NCI-H1694 treated with DMSO at 0.1 percent for 48 hours (cell line): ENCODE measurements around the gene ZNF502.
"Not testable (repeated sequence)": the region's sequence is repeated elsewhere in the genome, so short reads cannot be mapped to it uniquely, and the experiment has no call there.

ENCODE experiments used
- DNase-seq: peaks from one replicate; lab custom pipeline; 2025; lab: John Stamatoyannopoulos, UW

Gene ZNF502

DNA sequence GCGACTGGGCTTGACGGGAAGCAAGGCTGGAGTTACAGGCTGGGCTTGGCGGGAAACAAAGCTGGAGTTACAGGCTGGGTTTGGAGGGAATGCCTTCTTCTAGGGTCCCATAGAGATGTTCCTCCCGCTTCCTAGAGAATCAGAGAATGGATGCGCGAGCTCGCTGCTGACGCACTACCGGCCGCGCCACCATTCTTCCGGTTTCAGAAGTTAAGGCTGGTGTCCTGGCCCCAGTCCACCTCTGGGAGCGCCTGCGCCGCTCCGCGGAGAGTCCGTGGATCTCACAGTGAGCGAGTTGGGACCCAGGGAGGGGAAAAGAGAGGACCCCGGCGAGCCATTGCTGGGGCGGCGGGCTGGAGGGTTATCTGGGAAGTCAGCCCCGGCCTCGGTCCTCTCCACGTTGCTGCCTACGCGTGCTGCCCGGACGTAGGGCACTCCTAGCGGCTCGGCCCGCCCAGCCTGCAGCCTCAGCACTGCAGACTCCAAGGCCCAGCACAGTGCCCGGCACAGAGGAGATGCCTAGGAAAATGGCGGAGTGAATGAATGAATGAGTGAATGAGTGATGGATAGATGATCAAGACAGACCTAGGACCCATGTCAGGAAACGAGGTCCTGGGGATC lies at the start of gene ZNF502:
ZNF502 (plus strand) TSS at position 206 of the 621 bp plus-strand sequence. CDS start 7,602 bp downstream, outside the sequence.
- DNase-seq: peak; percentile 28

DNA sequence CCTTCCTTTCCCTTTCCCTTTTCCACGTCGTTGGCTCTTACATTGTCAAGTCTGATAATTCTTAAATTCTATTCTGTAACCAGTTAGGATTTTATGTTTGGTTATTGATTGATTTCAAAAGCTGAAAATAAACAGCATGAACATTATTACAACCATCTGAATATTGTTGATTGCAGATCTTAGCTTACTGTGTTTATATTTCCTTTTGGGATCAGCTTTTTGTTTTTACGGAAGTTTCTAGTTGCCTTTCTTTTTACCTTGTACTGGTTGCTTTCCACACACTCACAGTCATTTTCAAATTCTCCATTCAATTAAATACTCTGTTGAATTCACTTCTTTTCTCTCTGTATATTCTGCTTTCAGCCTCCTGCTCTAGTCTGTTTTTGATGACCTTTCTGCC lies 47.3 kb upstream of the ZNF502 start:
- DNase-seq: no peak

DNA sequence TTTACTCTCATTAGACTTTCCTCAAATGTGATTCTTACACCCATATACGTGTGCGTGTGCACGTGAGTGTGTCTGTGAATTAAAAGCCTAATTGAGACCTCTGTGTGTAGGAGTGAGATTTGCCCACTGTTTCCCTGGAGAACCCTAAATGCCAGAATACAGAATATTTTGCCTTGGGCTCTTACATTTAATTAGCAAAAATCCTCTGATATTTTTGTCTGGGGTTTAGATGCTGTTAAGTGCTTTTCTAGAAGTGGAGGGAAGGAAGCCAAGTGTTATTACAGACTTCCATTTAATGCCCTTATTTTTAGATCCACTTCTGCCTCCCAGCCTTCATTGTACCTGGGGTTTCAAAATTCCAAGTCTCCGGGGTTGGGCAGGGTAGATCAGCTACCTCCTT lies 46.1 kb upstream of the ZNF502 start:
- DNase-seq: no peak

DNA sequence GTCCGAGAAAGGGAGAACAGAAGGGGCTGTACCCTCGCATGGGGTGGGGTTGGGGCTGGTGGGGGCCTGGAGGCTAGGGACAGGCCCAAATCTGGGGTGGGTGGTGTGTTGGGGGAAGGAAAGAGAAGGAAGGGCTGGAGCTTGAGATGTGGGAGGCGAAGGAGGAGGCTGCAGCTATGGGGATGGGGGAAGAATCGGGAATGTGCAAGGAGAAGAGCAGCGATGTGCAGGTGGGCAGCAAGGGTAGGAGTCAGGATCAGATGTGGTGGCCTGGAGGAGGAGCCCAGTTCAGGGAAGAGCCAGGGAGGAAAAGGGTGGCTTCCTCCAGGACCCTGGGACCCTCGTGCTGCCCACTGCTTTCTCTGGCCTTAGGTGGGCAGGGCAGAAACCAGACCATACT lies 42.7 kb upstream of the ZNF502 start:
- DNase-seq: no peak

DNA sequence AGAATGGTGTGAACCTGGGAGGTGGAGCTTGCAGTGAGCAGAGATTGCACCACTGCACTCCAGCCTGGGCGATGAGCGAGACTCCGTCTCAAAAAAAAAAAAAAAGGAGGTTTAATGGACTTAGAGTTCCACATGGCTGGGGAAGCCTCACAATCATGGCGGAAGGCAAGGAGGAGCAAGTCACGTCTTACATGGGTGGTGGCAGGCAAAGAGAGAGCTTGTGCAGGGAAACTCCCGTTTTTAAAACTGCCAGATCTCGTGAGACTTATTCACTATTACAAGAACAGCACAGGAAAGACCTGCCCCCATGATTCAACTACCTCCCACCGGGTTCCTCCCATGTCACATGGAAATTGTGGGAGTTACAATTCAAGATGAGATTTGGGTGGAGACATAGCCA lies 39.0 kb upstream of the ZNF502 start:
- not testable (repeated sequence) for DNase-seq

DNA sequence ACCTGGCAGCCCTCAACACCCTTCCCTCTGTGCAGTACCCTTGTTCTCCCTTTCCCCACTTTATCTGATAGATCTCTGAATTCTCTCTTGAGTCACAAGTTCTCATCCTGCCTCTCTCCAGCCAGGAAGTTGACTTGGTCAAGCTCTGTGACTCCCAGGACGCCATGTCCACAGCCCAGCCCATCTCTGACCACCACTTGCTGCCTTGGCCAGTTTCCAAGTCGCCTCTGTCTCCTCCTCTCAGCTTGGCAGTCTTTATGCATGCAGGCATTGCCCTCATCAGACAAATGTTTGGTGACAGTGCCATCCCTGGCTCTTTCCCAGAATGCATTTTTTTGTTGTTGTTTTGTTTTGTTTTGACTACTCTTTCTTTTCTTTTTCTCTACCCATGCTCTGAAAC lies 38.2 kb upstream of the ZNF502 start:
- DNase-seq: no peak

DNA sequence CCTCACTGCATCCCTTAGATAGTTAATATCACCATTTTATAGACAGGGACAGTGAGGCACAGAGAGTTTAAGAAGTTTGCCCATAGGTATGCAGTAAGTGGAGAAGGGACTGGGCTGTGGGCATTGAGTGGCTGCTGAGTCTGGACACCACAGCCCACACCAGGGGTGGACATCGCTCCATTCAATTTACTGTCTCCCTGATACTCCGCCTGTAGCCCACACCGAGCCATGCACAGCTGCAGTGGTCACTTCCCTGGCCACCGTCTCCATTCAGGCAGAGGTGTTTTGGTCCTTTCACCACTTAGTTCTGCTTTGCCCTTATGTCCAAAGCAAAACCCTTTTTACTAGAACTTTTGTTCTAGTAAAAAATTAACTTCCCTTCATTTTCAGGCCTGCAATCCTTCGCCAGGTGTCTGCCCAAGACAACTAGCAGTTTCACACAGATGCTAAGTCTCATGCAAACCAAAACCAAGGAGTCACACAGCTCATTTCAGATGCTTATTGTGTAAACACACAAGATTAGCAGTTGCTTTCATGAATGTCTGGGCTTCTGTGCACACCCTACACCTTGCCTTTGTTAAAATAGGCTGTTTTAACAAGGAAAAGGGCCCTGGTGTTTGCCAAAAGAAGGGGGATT lies 33.9 kb upstream of the ZNF502 start:
- no peak for DNase-seq

DNA sequence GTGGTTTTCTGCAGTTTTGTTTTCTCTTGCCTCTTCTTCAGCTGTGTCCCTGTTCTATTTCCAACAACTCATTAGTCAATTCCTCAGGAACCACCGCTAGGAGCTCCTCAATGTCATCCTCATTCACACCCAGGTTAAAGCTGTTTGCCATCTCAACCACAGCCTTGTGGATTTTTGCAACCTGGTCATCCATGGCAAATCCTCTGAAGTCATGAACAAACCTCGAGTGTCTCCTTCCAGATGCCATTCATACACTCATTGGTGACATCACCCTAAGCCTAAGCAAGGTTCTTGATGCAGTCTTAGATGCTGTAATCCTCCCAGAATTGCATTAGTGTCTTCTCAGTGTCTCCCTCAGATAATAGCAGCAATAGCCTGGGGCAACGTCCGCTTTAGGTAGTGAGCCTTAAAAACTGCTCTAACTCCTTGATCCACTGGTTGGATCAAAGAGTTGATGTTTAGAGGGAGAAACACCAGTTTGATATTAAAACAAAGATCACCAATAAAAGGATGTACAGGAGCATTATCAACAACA lies 31.5 kb upstream of the ZNF502 start:
- no peak for DNase-seq

DNA sequence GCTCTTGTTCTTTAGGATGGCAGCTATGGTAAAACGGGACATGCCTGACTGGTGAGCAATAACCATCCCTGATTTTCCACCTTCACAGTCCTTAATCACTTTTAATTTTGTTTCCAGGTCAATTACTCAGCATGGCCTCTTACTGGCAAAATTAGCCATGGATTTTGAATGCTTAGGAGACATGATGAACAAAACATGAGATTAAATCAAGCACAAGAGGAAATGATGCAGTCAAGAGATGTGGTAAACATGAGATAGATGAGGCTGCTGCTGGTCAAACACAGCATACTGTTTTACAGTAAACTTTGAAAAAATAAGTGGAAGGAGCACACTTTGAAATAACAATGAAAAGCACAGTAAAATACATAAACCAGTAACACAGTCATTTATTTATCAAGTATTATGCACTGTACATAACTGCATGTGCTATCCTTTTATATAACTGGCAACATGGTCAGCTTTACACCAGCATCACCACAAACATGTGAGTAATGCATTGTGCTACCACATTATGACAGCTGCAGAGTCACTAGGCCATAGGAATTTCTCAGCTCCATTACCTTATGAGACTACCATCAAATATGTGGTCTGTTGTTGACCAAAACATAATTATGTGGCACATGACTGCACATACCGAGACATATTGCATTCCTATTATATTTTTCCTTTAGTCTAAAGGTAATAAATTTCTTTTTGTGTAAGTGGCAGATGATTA lies 30.1 kb upstream of the ZNF502 start:
- DNase-seq: no peak

DNA sequence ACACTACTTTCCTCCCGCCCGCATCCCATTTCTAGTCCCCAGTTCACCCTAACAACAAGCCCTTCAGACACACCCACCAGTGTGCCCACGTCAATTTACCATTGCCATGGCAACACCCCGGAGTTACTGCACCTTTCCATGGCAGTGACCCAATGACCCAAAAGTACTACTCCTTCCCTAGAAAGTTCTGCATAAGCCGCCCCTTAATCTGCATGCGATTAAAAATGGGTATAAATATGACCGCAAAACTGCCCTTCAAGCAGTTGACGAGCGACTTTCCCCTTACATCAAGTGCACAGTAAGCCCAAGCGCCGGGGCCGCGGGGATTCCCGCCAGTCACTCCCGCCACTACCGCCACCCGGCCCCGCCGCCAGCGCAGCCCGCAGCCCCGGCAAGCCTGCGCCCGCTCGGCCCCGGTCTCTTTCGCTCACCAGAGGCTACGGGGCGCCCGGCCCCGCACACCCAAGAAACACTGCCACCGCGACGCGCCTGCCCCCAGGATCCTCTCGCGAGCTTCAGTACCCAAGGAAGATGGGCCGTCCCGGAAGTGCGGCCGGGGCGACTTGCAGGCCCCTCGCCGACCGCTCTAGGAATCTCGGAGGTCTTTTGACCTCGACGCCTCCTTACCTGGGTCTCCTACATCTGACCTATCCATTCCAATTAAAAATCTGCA lies 27.2 kb upstream of the ZNF502 start:
- DNase-seq: peak; percentile 1

DNA sequence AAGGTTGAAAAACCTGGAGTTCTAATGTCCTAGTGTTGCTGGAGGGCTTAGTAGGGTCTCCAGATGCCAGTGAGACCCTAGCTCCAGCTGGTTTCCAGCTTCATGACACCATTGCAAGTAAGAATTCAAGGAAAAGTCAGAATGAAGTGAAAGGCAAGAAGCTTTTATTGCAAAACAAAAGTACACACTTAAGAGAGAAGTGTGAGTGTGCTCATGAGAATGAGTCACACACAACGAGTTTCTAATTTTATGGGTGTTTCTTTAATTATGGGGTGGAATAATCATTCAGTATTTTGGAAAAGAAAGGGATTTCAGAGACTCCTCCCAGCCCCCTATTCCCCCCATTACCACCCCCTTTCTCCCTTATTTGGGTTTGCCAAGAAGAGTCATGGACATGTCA lies 24.6 kb upstream of the ZNF502 start:
- DNase-seq: no peak

DNA sequence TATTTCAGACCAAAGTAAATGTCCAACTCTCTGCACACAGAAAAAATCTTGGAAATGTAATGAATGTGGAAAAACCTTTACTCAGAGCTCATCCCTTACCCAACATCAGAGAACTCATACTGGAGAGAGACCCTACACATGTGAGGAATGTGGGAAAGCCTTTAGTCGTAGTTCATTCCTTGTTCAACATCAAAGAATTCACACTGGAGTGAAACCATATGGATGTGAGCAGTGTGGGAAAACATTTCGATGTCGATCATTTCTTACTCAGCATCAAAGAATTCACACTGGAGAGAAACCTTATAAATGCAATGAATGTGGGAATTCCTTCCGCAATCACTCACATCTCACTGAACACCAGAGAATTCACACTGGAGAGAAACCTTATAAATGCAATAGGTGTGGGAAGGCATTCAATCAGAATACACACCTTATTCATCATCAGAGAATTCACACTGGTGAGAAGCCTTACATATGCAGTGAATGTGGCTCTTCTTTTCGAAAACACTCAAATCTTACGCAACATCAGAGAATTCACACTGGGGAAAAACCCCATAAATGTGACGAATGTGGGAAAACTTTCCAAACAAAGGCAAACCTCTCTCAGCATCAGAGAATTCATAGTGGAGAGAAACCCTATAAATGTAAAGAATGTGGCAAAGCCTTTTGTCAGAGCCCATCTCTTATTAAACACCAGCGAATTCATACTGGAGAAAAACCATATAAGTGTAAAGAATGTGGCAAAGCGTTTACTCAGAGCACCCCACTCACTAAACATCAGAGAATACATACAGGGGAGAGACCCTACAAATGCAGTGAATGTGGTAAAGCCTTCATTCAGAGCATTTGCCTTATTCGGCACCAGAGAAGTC lies 9.0 kb downstream of the ZNF502 start:
- DNase-seq: no peak

DNA sequence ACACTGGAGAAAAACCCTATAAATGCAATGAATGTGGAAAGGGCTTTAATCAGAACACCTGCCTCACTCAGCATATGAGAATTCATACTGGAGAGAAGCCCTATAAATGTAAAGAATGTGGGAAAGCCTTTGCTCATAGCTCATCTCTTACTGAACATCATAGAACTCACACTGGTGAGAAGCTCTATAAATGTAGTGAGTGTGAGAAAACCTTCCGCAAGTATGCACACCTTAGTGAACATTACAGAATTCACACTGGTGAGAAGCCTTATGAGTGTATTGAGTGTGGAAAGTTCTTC lies 9.6 kb downstream of the ZNF502 start:
- DNase-seq: no peak

DNA sequence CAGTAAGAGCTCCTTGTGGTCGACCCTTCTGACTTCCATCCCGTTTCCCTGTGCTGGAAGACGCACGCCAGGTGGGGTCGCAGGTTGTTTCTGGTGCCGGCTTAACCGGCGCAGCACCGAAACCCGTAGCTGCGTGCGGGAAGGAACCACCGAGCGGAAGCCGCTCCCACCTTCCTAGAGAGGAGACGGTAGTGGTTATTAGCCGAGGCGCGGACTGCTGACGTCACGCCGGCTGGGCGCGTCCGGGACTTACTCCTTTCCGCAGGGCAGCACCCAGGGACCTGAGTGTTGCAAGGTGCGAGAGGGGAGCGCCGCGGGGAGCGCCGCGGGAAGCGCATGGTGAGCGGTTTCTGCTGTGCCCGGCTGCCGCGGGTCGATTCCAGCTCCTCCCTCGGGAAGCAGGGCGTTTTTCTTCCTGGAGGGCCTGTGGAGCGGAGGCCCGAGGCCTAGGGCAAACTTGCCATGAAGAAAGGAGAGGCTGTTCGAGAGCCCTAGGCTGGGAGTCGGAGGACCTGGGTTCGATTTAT lies 17.0 kb downstream of the ZNF502 start, which contains the start of gene ZNF501:
ZNF501 (plus strand) TSS at position 252 of the 527 bp plus-strand sequence. CDS start 4,787 bp downstream, outside the sequence.
- no peak for DNase-seq

DNA sequence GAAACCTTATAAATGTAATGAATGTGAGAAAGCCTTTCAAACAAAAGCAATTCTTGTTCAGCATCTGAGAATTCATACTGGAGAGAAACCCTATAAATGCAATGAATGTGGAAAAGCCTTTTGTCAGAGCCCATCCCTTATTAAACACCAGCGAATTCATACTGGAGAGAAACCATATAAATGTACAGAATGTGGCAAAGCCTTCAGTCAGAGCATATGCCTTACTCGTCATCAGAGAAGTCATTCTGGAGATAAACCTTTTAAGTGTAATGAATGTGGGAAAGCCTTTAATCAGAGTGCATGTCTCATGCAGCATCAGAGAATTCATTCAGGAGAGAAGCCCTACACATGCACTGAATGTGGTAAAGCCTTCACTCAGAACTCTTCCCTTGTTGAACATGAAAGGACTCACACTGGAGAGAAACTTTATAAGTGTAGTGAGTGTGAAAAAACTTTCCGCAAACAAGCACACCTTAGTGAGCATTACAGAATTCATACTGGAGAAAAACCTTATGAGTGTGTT lies 22.2 kb downstream of the ZNF502 start:
- no peak for DNase-seq

DNA sequence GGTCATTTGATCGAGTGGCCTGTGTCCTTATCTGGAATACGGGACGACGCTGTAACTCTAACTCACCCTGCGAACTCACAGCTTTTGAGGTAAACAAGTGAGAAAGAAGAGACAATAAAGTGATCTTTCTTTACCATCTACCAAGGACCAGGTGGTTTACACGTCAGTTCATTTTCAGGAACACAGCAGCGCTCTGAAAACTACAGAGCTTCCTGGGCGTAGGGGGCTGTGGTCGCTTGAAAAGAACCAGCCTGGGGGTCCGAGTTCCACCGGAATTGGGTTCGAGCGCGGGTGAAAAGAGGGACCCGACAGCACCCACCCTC lies 48.6 kb downstream of the ZNF502 start:
- no peak for DNase-seq

DNA sequence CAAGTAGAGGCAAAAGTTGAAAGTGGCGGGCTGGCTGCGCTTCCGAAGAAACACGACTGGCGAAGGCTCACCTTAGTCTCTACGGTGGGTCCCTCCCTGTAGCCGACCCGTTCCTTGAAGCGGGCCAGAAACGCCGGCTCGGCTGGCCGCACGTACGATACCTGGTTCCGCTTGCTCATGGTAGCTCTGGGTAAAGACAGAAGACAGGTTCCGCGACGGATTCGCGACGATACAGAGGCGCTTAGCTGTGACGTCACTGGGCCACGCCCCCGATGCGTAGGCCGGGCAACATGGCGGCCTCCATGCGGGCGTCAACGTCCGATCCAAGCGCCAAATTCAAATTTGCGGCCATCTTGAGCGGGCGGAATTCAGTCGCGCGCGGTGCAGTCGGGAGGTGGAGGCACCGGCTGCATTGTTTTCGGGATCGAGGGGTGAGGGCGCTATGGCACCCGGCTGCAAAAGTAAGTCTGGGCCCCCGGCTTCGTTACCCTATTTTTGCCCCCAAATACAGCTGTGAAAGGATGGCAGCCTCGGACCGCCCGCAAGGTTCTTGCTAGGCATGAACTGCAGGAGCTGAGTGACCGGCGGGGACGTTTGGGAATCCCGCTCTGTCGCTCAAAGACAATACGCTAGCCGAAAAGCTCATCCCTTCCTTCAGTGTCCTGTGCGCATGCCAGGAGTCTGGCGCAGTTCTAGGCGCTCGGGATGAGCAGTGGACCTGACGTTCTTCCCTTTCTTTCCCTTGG lies 49.1 kb downstream of the ZNF502 start, which contains the start of the genes KIAA1143 and KIF15:
KIAA1143 (minus strand) TSS at position 196 of the 746 bp plus-strand sequence; CDS start at position 179, 17 bp downstream.
KIF15 (plus strand) TSS at position 371 of the 746 bp plus-strand sequence; CDS start at position 443, 72 bp downstream.
- DNase-seq: peak; percentile 68

DNA sequence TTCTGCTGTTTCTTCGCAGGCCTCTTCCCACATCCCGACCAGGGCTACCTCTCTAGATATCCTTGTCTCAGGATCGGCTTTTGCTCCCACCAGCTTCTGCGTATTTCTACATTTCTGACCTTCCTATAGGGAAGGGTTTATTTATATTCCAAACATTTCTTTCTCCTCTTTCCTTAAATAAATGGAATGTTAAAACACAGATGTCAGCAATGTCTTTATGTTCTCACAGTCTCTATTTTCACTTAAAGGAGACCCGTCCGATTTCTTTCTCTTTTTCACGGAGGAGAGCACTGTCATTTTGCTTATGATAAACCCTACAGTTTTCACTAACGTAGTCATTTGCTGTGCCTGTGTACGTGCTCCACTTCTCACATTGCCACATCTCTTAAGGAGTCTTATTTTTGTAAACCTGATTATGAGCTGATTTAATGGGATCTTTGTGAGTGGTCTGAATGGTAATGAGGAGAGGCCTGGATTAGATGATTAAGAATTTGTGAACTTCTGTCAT lies 49.8 kb downstream of the ZNF502 start:
- peak; percentile 7 for DNase-seq

DNA sequence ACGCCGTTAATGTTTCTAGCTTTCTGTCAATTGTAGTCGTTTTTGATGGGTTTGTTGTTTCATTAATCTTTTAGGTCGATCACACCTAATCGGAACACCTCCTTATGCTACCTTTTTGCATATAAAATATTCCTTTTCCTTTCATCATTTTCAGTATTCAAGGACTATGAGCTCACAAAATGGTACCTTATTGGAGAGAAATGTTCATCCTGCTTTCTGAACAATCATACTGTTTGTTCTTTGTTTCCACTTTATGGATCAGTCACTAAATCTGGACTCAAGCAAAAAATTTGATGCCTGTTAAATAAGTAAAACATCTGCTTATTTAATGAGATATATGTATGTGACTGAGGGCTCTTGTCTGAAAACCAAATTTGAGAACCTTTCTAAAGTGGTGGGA lies 50.2 kb downstream of the ZNF502 start:
- DNase-seq: no peak

DNA sequence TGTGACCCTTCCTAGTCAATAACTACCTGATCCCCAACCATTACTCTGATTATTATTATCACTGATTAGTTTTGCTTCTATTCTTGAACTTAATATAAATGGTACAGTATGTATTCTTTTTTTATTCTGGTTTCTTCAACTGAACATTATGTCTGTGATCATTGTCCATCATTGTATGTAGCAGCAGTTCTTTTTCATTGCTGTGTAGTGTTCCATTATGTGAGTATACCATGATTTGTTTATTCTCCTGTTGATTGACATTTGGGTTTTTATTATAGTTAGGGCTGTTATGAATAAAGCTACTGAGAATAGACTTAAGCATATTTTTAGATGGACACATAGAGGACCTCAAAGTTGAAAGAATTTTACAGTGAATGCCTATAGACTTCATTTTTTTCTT lies 51.8 kb downstream of the ZNF502 start:
- DNase-seq: no peak
